Activated T-helper 1 cell treated with Interleukin-2 at 50 U/mL for 16 hours (primary cell): ENCODE results near the gene APLF.
A peak's percentile ranks its signal among the peaks of the same experiment; 100 is the strongest.

Experiments
- DNase-seq: peaks from one replicate; pipeline ENCODE4 v3.0.0-alpha.2; 2020; ENCODE audit warnings: low read depth

APLF gene

DNA sequence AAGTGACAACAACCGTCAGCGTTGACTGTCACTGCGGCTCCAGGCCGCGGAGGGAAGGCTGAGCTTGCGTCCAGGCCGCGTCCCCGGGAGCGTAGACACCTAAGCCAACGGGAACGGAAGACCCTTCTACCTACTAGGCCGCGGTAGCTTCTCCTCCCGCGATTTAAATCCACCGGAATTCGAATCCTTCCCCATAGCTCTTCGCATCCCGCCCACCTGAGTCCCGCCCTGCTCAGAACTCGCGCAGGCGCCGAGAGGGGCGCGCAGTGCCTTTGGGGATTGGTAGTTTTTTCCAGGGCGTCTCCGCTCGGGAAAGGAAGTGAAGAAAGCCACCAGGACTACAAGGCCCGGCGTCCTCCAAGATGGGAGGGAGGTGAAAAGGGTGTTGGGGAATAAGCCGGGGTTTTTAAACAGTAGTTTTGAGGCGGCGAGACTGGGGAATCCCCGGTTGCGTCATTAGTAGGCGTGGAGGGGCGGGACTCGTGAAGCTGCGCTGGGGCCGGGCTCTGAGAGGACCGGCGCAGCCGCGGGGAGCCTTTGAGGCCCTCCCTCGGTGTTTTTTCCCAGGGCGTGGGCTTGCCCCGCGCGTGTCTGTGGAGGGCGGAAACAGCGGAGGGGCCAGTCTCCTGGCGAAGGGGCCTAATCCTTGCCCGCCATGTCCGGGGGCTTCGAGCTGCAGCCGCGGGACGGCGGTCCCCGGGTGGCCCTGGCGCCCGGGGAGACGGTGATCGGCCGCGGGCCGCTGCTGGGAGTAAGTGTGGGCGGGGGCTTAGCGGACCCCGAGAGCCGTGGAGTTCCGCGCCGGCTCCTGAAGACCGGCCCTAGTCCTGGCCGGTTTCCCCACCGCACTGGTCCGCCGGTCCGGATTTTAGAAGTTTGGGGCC is at the start of gene APLF, which contains the start of gene FBXO48:
TSS of gene APLF (plus strand) at position 509 of the 884 bp plus-strand sequence. CDS start at position 656, 147 bp downstream.
TSS of gene FBXO48 (minus strand) at position 218 of the 884 bp plus-strand sequence. CDS start 2,149 bp downstream, outside the sequence.
- DNase-seq, result peak; percentile 93

DNA sequence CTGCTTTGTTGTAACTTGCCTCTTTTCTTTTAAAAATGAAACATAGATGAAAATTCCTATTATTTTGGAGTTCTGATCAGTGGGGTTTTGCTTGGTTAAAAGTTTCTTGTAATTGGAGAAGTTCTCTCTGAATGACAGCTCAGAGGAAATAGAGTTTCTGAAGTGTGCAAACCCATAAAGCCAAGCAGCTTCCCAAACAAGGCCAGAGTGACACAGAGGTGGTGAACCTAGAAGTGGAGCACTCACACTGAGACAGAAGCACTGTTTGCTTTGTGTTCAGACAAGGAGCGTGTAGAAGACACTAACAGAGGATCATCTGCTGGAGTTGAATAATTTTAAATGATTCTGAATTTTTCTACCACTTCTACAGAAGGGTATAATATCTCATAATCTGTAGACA is 49.5 kb upstream of the APLF start:
- DNase-seq, result no peak

DNA sequence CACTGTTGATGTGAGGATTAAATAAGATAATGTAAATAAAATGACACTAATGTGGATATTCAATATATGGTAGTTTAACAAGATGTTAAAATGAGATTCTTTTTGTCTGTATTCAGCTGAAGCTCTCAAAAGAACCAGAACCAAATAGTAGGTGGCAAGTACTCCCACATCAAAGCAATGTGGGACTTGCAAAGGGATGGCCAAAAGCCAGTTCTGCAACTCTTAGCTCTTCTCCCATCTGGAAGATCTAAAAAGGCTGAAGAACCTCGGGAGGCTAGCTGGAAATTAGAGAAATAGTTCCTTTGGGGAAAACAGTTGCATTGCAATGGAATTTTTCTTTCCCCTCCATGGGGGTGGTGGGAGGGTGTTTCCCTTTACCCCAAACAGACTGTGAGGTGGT is 49.0 kb upstream of the APLF start:
- DNase-seq, result no peak

GRCh38 chr2:68418855-68419254 is 48.5 kb upstream of the APLF start:
- DNase-seq, result no peak

GRCh38 chr2:68420254-68420910 is 47.0 kb upstream of the APLF start:
- DNase-seq, result no peak

GRCh38 chr2:68423966-68424650 is 43.3 kb upstream of the APLF start:
- DNase-seq, result no peak

DNA sequence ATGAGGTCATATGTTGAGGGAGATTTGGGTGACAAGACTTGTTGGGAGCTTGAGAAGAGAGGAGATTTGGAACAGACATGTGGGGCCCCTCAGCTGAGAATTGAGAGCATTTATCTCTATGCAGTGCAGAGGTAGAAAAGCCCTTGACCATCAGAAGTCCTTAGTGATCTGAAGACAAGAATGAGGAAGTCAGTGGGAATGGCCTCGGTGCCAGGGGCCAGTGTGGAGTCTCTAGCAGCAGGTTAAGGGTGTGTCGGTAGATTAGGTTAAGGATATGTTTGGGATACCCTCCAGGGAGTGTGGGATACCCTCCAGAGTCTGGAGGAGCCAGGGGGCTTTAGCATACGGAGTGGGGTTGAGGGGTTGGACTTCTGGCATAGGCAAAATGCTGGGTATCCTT is 41.9 kb upstream of the APLF start:
- no peak for DNase-seq

DNA sequence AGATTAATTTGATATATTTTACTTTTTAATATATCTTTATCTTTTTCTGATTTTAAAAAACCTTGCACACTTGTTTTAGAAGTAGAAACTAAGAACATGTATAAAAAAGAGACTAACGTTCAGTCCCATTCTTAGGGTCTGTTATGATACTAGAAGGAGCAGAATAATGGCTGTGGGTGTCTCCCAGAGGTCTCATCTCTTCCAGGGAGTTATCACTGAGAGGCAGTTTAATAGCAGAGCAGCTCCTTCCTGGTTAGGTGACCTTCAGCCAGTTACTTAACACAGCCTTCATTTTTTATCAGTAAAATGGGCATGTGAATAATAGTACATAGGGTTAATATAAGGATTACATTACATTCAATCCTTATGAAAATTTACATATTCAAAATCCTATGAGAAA is 40.9 kb upstream of the APLF start:
- DNase-seq, result no peak

DNA sequence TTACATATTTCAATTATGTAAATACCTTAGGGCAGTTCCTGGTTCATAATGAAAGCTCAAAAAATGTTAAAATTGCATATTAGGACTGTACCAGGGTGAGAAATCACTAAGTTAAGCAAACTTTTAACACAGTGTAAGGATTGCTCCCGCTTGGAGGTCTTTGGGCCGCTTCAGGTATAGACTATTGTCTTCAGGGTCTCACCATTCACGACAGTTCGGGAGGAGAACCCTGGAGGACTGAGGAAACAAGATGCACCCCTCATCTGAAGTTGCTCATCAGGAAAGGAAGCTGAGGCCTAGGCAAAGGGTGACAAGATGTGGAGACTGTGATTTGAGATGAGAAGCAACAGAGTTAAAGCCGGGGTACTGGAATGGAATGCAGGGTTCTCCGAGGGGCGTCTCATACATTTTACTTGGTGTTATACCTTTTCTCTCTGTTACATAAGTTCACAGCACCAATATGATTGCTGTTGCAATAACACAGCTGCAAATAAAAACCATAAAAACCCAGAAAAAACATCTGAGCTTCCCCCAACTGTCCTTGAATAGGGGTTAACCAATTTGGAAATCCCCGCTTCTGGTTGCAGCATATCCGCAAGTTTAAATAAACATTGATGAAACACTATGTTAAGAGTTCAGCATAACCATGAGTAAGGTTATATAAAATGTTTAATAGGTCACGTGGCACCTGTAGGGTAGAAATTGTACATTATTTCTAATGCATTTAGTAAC is 40.4 kb upstream of the APLF start:
- no peak for DNase-seq

DNA sequence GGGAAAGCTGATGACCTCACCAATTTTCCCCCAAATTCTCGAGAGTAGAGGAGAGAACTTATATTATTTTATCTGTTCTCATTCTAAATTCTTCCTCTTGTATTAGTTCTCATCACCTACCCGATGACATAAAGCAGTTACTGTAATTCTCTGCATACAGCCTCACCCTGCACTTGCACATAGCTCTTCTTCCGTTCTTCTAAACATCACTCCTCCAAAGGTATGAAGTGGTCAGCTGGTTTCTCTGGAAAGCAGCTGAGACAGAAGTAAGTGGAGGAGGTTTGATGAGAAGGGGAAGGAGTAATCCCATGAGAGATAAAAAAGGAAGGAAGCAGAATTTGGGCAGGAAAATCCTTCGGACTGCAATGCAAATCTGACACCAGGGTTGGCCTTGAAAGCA is 39.3 kb upstream of the APLF start:
- no peak for DNase-seq

DNA sequence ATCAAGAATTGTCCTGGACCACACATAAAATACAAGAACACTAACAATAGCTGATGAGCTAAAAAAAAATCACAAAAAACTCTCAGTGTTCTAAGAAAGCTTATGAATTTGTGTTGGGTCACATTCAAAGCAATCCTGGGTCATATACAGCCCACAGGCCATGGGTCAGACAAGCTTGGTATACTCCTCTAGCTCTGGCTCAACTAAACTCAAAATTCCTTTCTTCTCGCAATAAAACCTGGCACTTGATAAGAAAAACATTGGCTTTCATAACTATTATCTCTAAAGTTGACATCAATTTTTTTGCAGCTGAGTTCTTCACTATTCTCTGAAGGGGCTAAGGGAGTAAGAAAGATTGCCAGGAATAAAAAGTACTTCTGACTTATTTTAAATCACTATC is 38.6 kb upstream of the APLF start:
- no peak for DNase-seq

GRCh38 chr2:68429311-68429826 is 38.0 kb upstream of the APLF start:
- DNase-seq, result no peak

GRCh38 chr2:68431316-68431972 is 35.9 kb upstream of the APLF start:
- DNase-seq, result no peak

- DNase-seq, result no peak
These were observed 34.4 kb upstream of the APLF start for GRCh38 chr2:68432696-68433658.

DNA sequence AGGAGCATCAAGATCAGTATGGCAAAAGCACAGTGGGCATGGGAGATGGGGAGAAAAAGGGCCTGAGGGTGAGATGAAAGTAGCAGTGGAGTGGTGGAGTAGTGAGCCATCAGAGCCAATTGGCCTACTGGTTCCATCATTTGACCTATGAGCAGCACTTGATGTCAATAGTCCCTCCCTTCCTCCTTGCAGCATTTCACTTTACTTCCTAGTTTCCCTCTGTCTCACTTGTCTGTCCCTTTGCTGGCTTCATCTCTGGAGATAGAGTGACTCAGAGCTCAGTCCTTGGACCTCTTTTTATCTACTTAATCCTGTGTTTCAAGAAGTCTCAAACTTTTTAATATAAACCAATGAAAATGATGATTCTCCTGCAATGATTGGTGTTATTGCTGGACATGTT is 32.4 kb upstream of the APLF start:
- no peak for DNase-seq

- DNase-seq, result no peak
These were observed 31.8 kb upstream of the APLF start for GRCh38 chr2:68435615-68436014.

GRCh38 chr2:68436270-68436669 is 31.1 kb upstream of the APLF start:
- no peak for DNase-seq

DNA sequence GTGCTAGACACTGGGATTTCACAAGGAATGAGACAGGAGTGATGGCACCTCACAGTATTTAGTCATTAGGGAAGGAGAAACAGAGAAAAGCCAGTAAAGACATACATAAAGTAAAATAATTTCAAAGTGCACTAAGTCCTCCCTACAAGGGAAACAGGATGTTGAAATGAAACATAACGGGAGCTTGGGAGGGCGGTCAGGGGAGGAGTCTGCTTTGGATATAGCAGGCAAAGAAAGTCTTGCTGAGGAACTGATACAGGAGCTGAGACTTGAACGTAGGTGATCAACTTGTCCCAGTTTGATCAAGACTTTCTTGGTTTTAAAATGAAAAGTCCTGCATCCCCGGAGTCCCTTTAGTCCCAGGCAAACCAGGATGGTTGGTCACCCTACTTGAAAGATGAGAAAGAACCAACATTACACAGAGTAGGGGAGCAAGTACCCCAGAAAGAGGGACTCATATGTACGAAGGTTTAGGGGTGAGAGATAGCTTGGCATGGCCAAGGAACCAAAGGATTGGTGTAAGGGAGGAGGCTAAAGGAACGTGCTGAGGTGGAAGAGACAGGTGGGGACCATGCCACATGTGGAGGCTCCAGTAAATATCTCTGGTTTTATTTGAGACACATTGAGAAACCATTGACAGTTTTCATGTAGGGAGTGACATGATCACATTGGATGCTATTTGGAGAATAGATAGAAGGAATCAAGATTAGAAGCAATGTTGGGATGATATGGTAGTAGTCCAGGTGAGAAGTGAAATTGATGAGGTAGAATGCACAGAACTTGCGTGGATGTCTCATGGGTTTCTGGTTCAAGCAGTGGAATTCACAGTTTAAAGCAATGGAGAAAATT is 28.7 kb upstream of the APLF start:
- no peak for DNase-seq
